HCT116 (cell line): ENCODE measurements around the gene CGNL1.

Experiments used
- CEBPB ChIP-seq: IDR thresholded peaks from 2 replicates; pipeline ENCODE4 v1.6.1; 2012; ENCODE audit warnings: low read depth
- EZH2phosphoT487 ChIP-seq: fragments of 200-600 bp; IDR thresholded peaks from 2 replicates; pipeline ENCODE4 v1.6.1; 2018; ENCODE audit warnings: antibody characterized with exemption, borderline replicate concordance
- JUND ChIP-seq: IDR thresholded peaks from 2 replicates; pipeline ENCODE4 v1.6.1; 2012
- POLR2A ChIP-seq: IDR thresholded peaks from 2 replicates; pipeline ENCODE4 v1.7.0; 2011; ENCODE audit warnings: borderline replicate concordance; ENCODE audit not compliant: insufficient read depth, insufficient read length; ENCODE audit errors: extremely low read depth
- POLR2AphosphoS5 ChIP-seq: IDR thresholded peaks from 2 replicates; pipeline ENCODE4 v1.6.1; 2011; ENCODE audit warnings: mild to moderate bottlenecking, low read depth, low read length, moderate library complexity
- TCF7L2 ChIP-seq: IDR thresholded peaks from 2 replicates; pipeline ENCODE4 v1.7.0; 2011; ENCODE audit warnings: borderline replicate concordance, inconsistent platforms; ENCODE audit not compliant: insufficient read depth, insufficient read length; ENCODE audit errors: extremely low read depth
- ZNF274 ChIP-seq: fragments of 200-500 bp; sonication (Bioruptor generic); IDR thresholded peaks from 2 replicates; pipeline ENCODE4 v1.6.1; 2014; ENCODE audit warnings: mild to moderate bottlenecking, low read depth, low read length, inconsistent platforms
- TF ChIP-seq, protein P1 (sequence below), 3 experiments: fragments of 200-600 bp in 1 of 3; sonication (generic) in 1 of 3; IDR thresholded peaks in 2 of 3; conservative IDR thresholded peaks in 1 of 3; 2 replicates each; pipeline ENCODE4 v1.5.1; 2012 to 2017; ENCODE audit warnings: low read depth in 2 of 3, low read length in 2 of 3, antibody characterized with exemption in 1 of 3, borderline replicate concordance in 1 of 3, control low read depth in 1 of 3, mild to moderate bottlenecking in 1 of 3, mixed read lengths in 1 of 3, mixed run types in 1 of 3, moderate library complexity in 1 of 3; ENCODE audit not compliant: insufficient read depth in 1 of 3
- TF ChIP-seq, protein P2 (sequence below): IDR thresholded peaks from 2 replicates; pipeline ENCODE4 v1.6.1; 2012
- TF ChIP-seq, protein P3 (sequence below): IDR thresholded peaks from 2 replicates; pipeline ENCODE4 v1.6.1; 2012; ENCODE audit warnings: low read depth

DNA sequence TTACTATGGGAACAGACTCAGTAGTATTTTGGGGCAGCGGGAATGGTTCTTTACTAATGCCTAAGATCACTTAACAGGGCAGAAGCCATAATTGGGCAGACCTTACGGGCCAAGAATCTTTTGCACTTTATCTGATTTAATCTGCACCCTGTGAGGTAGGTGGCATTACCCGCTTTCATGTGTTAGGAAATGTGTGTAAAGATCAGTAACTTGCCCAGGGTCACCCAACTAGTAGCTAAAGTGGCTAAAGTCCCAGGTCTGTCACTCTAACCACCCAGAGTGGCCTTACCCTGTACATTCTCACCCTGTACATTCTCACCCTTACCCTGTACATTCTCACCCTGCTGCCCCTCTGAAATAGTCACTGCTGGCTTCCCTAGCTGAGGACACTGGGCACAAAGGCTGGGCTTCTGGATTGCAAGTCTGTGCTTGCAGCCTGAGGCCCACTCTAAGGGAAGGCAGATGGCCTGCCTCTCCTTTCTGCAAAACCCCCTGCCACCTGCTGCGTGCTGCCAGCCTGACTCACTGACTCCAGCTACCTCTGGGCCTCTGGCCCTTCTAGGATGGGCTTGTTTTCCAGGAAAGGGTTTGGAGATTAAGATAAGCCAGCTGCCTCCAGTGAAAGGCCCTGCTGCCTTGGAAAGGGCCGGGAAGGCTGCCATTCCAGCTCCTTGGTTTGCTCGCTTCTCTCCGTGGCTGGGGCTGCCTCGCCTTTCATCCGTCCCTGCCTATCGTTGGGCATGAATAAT, 177.9 kb downstream of the CGNL1 start:
- no peak for TF ChIP-seq POLR2AphosphoS5
- TF ChIP-seq TCF7L2, result no peak
- TF ChIP-seq POLR2A, result no peak
- TF ChIP-seq, protein P1, sequence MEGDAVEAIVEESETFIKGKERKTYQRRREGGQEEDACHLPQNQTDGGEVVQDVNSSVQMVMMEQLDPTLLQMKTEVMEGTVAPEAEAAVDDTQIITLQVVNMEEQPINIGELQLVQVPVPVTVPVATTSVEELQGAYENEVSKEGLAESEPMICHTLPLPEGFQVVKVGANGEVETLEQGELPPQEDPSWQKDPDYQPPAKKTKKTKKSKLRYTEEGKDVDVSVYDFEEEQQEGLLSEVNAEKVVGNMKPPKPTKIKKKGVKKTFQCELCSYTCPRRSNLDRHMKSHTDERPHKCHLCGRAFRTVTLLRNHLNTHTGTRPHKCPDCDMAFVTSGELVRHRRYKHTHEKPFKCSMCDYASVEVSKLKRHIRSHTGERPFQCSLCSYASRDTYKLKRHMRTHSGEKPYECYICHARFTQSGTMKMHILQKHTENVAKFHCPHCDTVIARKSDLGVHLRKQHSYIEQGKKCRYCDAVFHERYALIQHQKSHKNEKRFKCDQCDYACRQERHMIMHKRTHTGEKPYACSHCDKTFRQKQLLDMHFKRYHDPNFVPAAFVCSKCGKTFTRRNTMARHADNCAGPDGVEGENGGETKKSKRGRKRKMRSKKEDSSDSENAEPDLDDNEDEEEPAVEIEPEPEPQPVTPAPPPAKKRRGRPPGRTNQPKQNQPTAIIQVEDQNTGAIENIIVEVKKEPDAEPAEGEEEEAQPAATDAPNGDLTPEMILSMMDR (IDR thresholded peaks at IDR 0.05 in 2 of 3, conservative IDR thresholded peaks at IDR 0.05 in 1 of 3; ENCODE audit: borderline replicate concordance in 1 of 3, insufficient read depth in 1 of 3, low read depth in 2 of 3, low read length in 2 of 3), result no peak
- TF ChIP-seq, protein P2, sequence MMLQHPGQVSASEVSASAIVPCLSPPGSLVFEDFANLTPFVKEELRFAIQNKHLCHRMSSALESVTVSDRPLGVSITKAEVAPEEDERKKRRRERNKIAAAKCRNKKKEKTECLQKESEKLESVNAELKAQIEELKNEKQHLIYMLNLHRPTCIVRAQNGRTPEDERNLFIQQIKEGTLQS, result no peak
- TF ChIP-seq ZNF274, result no peak
- no peak for TF ChIP-seq JUND
- TF ChIP-seq, protein P3, sequence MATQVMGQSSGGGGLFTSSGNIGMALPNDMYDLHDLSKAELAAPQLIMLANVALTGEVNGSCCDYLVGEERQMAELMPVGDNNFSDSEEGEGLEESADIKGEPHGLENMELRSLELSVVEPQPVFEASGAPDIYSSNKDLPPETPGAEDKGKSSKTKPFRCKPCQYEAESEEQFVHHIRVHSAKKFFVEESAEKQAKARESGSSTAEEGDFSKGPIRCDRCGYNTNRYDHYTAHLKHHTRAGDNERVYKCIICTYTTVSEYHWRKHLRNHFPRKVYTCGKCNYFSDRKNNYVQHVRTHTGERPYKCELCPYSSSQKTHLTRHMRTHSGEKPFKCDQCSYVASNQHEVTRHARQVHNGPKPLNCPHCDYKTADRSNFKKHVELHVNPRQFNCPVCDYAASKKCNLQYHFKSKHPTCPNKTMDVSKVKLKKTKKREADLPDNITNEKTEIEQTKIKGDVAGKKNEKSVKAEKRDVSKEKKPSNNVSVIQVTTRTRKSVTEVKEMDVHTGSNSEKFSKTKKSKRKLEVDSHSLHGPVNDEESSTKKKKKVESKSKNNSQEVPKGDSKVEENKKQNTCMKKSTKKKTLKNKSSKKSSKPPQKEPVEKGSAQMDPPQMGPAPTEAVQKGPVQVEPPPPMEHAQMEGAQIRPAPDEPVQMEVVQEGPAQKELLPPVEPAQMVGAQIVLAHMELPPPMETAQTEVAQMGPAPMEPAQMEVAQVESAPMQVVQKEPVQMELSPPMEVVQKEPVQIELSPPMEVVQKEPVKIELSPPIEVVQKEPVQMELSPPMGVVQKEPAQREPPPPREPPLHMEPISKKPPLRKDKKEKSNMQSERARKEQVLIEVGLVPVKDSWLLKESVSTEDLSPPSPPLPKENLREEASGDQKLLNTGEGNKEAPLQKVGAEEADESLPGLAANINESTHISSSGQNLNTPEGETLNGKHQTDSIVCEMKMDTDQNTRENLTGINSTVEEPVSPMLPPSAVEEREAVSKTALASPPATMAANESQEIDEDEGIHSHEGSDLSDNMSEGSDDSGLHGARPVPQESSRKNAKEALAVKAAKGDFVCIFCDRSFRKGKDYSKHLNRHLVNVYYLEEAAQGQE, result no peak
- TF ChIP-seq CEBPB, result no peak
- no peak for TF ChIP-seq EZH2phosphoT487
